Measurements from ENCODE around the gene NRBP1. TPM values are rescaled to one million over a fixed set of nuclear protein-coding genes. Genes with fewer than 3 reads are reported as not detected.
A peak's percentile ranks its signal among the peaks of the same experiment; 100 is the strongest.

The NRBP1 gene
- total and polyA plus RNA-seq, 4 donors: 34.3 to 56.9 (median 46.0) TPM

- peaks cover 9 to 45% (median 30%) of the 10 kb centered on the region in 4 donors for H3K36me3 ChIP-seq (ENCODE audit: control insufficient read depth in 4 of 4, insufficient read depth in 3 of 4, low read depth in 1 of 4, low read length in 3 of 4)
- no peak overlapping the region for H3K27ac ChIP-seq (ENCODE audit: low read depth in 1 of 2, low read length in 2 of 2)
- H3K4me3 ChIP-seq (ENCODE audit: low read depth in 1 of 3, low read length in 3 of 3): no peak overlapping the region
- H3K9ac ChIP-seq (ENCODE audit: low read depth in 1 of 2, low read length in 2 of 2): no peak overlapping the region
- no peaks in the 10 kb centered on the region for H3K27me3 ChIP-seq (ENCODE audit: control insufficient read depth in 4 of 4, insufficient read depth in 4 of 4, low read length in 3 of 4)
- peaks cover 3 to 10% (median 6%) of the 10 kb centered on the region in 4 donors for H3K4me1 ChIP-seq (ENCODE audit: control insufficient read depth in 4 of 4, insufficient read depth in 4 of 4, low read length in 3 of 4)
- TF ChIP-seq FOXA1 (IDR thresholded peaks at IDR 0.05): no peak
- TF ChIP-seq, protein P1, sequence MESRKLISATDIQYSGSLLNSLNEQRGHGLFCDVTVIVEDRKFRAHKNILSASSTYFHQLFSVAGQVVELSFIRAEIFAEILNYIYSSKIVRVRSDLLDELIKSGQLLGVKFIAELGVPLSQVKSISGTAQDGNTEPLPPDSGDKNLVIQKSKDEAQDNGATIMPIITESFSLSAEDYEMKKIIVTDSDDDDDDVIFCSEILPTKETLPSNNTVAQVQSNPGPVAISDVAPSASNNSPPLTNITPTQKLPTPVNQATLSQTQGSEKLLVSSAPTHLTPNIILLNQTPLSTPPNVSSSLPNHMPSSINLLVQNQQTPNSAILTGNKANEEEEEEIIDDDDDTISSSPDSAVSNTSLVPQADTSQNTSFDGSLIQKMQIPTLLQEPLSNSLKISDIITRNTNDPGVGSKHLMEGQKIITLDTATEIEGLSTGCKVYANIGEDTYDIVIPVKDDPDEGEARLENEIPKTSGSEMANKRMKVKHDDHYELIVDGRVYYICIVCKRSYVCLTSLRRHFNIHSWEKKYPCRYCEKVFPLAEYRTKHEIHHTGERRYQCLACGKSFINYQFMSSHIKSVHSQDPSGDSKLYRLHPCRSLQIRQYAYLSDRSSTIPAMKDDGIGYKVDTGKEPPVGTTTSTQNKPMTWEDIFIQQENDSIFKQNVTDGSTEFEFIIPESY (IDR thresholded peaks at IDR 0.05): no peak
- no peak for TF ChIP-seq RXRA (IDR thresholded peaks at IDR 0.05)
- TF ChIP-seq HNF4G (IDR thresholded peaks at IDR 0.05): no peak
- TF ChIP-seq GABPA (IDR thresholded peaks at IDR 0.05 in 1 of 2, conservative IDR thresholded peaks at IDR 0.05 in 1 of 2): no peak
- TF ChIP-seq SP1 (IDR thresholded peaks at IDR 0.05): no peak
- TF ChIP-seq JUND (IDR thresholded peaks at IDR 0.05): no peak
- TF ChIP-seq HNF4A (conservative IDR thresholded peaks at IDR 0.05): no peak
- TF ChIP-seq YY1 (IDR thresholded peaks at IDR 0.05): no peak
- no peak for TF ChIP-seq ATF3 (IDR thresholded peaks at IDR 0.05)
- TF ChIP-seq, protein P2, sequence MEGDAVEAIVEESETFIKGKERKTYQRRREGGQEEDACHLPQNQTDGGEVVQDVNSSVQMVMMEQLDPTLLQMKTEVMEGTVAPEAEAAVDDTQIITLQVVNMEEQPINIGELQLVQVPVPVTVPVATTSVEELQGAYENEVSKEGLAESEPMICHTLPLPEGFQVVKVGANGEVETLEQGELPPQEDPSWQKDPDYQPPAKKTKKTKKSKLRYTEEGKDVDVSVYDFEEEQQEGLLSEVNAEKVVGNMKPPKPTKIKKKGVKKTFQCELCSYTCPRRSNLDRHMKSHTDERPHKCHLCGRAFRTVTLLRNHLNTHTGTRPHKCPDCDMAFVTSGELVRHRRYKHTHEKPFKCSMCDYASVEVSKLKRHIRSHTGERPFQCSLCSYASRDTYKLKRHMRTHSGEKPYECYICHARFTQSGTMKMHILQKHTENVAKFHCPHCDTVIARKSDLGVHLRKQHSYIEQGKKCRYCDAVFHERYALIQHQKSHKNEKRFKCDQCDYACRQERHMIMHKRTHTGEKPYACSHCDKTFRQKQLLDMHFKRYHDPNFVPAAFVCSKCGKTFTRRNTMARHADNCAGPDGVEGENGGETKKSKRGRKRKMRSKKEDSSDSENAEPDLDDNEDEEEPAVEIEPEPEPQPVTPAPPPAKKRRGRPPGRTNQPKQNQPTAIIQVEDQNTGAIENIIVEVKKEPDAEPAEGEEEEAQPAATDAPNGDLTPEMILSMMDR (IDR thresholded peaks at IDR 0.05; ENCODE audit: low read depth, low read length, missing input control): no peak
- TF ChIP-seq, protein P3, sequence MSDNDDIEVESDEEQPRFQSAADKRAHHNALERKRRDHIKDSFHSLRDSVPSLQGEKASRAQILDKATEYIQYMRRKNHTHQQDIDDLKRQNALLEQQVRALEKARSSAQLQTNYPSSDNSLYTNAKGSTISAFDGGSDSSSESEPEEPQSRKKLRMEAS (IDR thresholded peaks at IDR 0.05): no peak
- TF ChIP-seq REST (IDR thresholded peaks at IDR 0.05): no peak
- TF ChIP-seq NR2F2 (IDR thresholded peaks at IDR 0.05): no peak
- TF ChIP-seq FOXA2 (IDR thresholded peaks at IDR 0.05): no peak
- TF ChIP-seq RAD21 (IDR thresholded peaks at IDR 0.05): no peak
- no peak for TF ChIP-seq TAF1 (conservative IDR thresholded peaks at IDR 0.05)
- TF ChIP-seq EGR1 (IDR thresholded peaks at IDR 0.05; ENCODE audit: low read depth in 2 of 2): no peak
- no peaks in the 10 kb centered on the region for H3K9me3 ChIP-seq (ENCODE audit: control insufficient read depth in 4 of 4, low read length in 3 of 4)
- WGBS: 82% methylated on average over 6 of the region's 6 CpGs
- peak; percentile 53 for DNase-seq (ENCODE audit: low spot score)
These were observed 14.5 kb downstream of the NRBP1 start for GRCh38 chr2:27442920-27443282.

Measured in liver (tissue), 9 donors.